Measurements from ENCODE around the gene C2CD4A. TPM values are rescaled to one million over a fixed set of nuclear protein-coding genes. Genes with fewer than 3 reads are reported as not detected.

The C2CD4A gene
- total RNA-seq, 1 experiment from 2014 or later: not detected

GRCh38 chr15:62063825-62064635, 2.7 kb upstream of the C2CD4A start:
- intact Hi-C loops (cut with micrococcal nuclease): no loop called here
- H3K4me2 ChIP-seq (ENCODE audit: low read length): no peak overlapping the region
- no peak for ATAC-seq

More at GRCh38 chr15:62063825-62064635, 2.7 kb upstream of the C2CD4A start:
- H3K36me3 ChIP-seq (ENCODE audit: control insufficient read depth in 1 of 2, insufficient read depth in 2 of 2, low read length in 2 of 2): no peaks in the 10 kb centered on the region
- H3K79me2 ChIP-seq (ENCODE audit: insufficient read depth, low read length): no peaks in the 10 kb centered on the region
- H3K9me2 ChIP-seq (ENCODE audit: insufficient read depth): no peaks in the 10 kb centered on the region
- RAD21 ChIA-PET (ENCODE audit: low non-redundant PET in 1 of 2, low total read pairs in 2 of 2, uncharacterized antibody in 2 of 2, unreplicated experiment in 2 of 2): no interaction called here
- H3K4me3 ChIP-seq (replicated peaks in 1 of 2; ENCODE audit: low read depth in 1 of 2, low read length in 2 of 2): no peak overlapping the region
- TF ChIP-seq SP1 (IDR thresholded peaks at IDR 0.05; ENCODE audit: low read depth) (no peak), EGR1 (IDR thresholded peaks at IDR 0.05; ENCODE audit: low read depth) (no peak), ZNF274 (IDR thresholded peaks at IDR 0.05; ENCODE audit: low read depth, low read length) (no peak), YY1 (IDR thresholded peaks at IDR 0.05; ENCODE audit: extremely low read depth, insufficient replicate concordance, low read depth, low read length) (no peak), ELF1 (IDR thresholded peaks at IDR 0.05; ENCODE audit: borderline replicate concordance, low read depth) (no peak), EZH2 (IDR thresholded peaks at IDR 0.05) (no peak), TCF7L2 (IDR thresholded peaks at IDR 0.05; ENCODE audit: borderline replicate concordance, extremely low read depth, insufficient read depth, insufficient read length) (no peak), SRF (IDR thresholded peaks at IDR 0.05; ENCODE audit: low read depth) (no peak), ZBTB33 (IDR thresholded peaks at IDR 0.05; ENCODE audit: extremely low read depth, insufficient replicate concordance, low read length) (no peak), MAX (IDR thresholded peaks at IDR 0.05) (no peak), REST (IDR thresholded peaks at IDR 0.05; ENCODE audit: low read depth) (no peak), ZFX (IDR thresholded peaks at IDR 0.05) (no peak), POLR2AphosphoS5 (IDR thresholded peaks at IDR 0.05; ENCODE audit: low read depth, low read length) (no peak), JUND (IDR thresholded peaks at IDR 0.05) (no peak), ATF3 (IDR thresholded peaks at IDR 0.05) (no peak), FOSL1 (IDR thresholded peaks at IDR 0.05; ENCODE audit: low read depth) (no peak)
- POLR2A ChIA-PET: no interaction called here
- CTCF ChIA-PET: interaction anchor here (1.1 kb wide), 1 partner anchor 230 kb away, joined by 3 read pairs; no protein-coding TSS in a partner anchor
- peaks cover 17 to 42% of the 10 kb centered on the region in 2 experiments; a peak in 3 of 4 replicates for H3K4me1 ChIP-seq (ENCODE audit: control insufficient read depth in 1 of 2, insufficient read depth in 2 of 2, low read length in 2 of 2)
- no peak overlapping the region for H2AFZ ChIP-seq (ENCODE audit: low read depth, low read length, poor library complexity, severe bottlenecking)
- no peaks in the 10 kb centered on the region for H3K9me3 ChIP-seq (ENCODE audit: control insufficient read depth in 1 of 2, insufficient read depth in 1 of 2, low read depth in 1 of 2, low read length in 2 of 2)
- H3K9ac ChIP-seq (ENCODE audit: low read length): no peak overlapping the region
- H4K20me1 ChIP-seq (ENCODE audit: insufficient read depth): no peaks in the 10 kb centered on the region
- no peak for DNase-seq (ENCODE audit: low read depth, low spot score)
- no peak overlapping the region for H3K27ac ChIP-seq (ENCODE audit: low read depth, low read length)
- no peaks in the 10 kb centered on the region for H3K27me3 ChIP-seq (ENCODE audit: insufficient read depth, low read length)
- BruUV-seq (replicated peaks): no TSS peak
